Upper lobe of left lung (tissue), 6 donors: Measurements from ENCODE around the gene RBKS. TPM values are rescaled to one million over a fixed set of nuclear protein-coding genes. Genes with fewer than 3 reads are reported as not detected.

Experiments used
- ATAC-seq, 2 donors: fragments of 200-7000 bp; cut with Tn5 transposase; one replicate each; pipeline ENCODE4 v1.9.1; 2022; ENCODE audit warnings: mild to moderate bottlenecking in 2 of 2, moderate library complexity in 2 of 2; ENCODE audit not compliant: low FRiP score in 2 of 2
- DNase-seq, 2 donors: peaks; one replicate each; pipeline ENCODE4 v3.0.0-alpha.2; 2019 to 2020
- H3K27ac ChIP-seq, 4 donors: fragments of 200-600 bp; sonication (generic); one replicate each; pipeline ENCODE4 v1.5.1; 2016 to 2019
- H3K27me3 ChIP-seq, 4 donors: fragments of 200-600 bp; sonication (generic); one replicate each; pipeline ENCODE4 v1.5.1; 2017 to 2019
- H3K36me3 ChIP-seq, 4 donors: fragments of 200-600 bp; sonication (generic); one replicate each; pipeline ENCODE4 v1.5.1; 2016 to 2019
- H3K4me1 ChIP-seq, 4 donors: fragments of 200-600 bp; sonication (generic); one replicate each; pipeline ENCODE4 v1.5.1; 2018 to 2019
- H3K4me3 ChIP-seq, 4 donors: fragments of 200-600 bp; sonication (generic); one replicate each; pipeline ENCODE4 v1.5.1; 2017 to 2019; ENCODE audit warnings: mild to moderate bottlenecking in 2 of 4, moderate library complexity in 1 of 4
- H3K9me3 ChIP-seq, 4 donors: fragments of 200-600 bp; sonication (generic); one replicate each; pipeline ENCODE4 v1.5.1; 2018 to 2019
- EP300 ChIP-seq, 4 donors: sonication (generic); formaldehyde crosslinking; IDR thresholded peaks; one replicate each; pipeline ENCODE4 v1.5.1; 2017; ENCODE audit warnings: antibody characterized with exemption in 4 of 4, control low read depth in 2 of 4
- POLR2A ChIP-seq, 4 donors: fragments of 450-650 bp; IDR thresholded peaks; one replicate each; pipeline ENCODE4 v1.5.1; 2016 to 2017; ENCODE audit warnings: antibody characterized with exemption in 4 of 4, mild to moderate bottlenecking in 2 of 4
- POLR2AphosphoS5 ChIP-seq, 2 donors: sonication (generic); formaldehyde crosslinking; IDR thresholded peaks; one replicate each; pipeline ENCODE4 v1.5.1; 2017; ENCODE audit warnings: antibody characterized with exemption in 2 of 2
- WGBS, 2 donors: methylation state at CpG; one replicate each; pipeline ENCODE4 v1.1.5; 2017 to 2018; 5-methylcytosine and 5-hydroxymethylcytosine counted together
- total RNA-seq, 6 donors: library from RNA; depleted of rRNA in 4 of 6; stranded (reverse); fragments of >200 nt in 4 of 6; gene quantifications; one replicate each; pipeline versions ENCODE4 v1.1.0 to v1.2.1, GENCODE V29; 2016 to 2021
- TF ChIP-seq, protein P1 (sequence below), 6 experiments: fragments of 450-650 bp in 4 of 6; fragments of 200-600 bp in 2 of 6; sonication (generic) in 2 of 6; IDR thresholded peaks; one replicate each; pipeline ENCODE4 v1.5.1; 2016 to 2019; ENCODE audit warnings: antibody characterized with exemption in 6 of 6
- donor health status: DM: no; HTN: no; CAD: no; lungs with moderate emphysema.
- donor health status: DM: no; HTN: yes; CAD: no; lungs with severe emphysema.

RBKS gene
- total RNA-seq, 6 donors from 2014 or later: 2.9 to 5.4 (median 3.2) TPM

DNA sequence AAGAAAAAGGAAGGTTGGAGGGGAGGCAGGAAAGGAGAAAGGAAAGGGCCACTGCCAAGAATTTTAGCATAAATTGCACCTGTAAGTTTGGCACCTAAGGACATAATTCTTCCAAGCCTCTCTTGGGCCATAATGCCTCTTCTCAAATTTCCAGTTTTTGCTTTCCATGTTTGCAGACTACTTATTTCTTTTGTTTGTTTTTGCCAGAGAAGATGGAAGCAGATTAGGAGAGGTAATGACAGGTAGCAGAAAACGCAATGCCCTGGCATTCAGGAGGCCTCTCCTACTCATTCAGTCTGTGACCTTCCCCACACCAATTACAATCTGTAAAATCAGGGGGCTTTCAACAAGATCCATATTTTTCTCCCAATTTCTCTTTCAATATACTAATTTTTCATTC, 61.9 kb downstream of the RBKS start:
- no peak for TF ChIP-seq EP300 (IDR thresholded peaks at IDR 0.05)
- no peak for TF ChIP-seq POLR2A (IDR thresholded peaks at IDR 0.05)
- TF ChIP-seq, protein P1, sequence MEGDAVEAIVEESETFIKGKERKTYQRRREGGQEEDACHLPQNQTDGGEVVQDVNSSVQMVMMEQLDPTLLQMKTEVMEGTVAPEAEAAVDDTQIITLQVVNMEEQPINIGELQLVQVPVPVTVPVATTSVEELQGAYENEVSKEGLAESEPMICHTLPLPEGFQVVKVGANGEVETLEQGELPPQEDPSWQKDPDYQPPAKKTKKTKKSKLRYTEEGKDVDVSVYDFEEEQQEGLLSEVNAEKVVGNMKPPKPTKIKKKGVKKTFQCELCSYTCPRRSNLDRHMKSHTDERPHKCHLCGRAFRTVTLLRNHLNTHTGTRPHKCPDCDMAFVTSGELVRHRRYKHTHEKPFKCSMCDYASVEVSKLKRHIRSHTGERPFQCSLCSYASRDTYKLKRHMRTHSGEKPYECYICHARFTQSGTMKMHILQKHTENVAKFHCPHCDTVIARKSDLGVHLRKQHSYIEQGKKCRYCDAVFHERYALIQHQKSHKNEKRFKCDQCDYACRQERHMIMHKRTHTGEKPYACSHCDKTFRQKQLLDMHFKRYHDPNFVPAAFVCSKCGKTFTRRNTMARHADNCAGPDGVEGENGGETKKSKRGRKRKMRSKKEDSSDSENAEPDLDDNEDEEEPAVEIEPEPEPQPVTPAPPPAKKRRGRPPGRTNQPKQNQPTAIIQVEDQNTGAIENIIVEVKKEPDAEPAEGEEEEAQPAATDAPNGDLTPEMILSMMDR (IDR thresholded peaks at IDR 0.05): no peak
- no peak for TF ChIP-seq POLR2AphosphoS5 (IDR thresholded peaks at IDR 0.05)
- H3K9me3 ChIP-seq: peaks cover 0 to 5% (median 2%) of the 10 kb centered on the region in 4 donors
- no peak overlapping the region for H3K4me3 ChIP-seq
- H3K4me1 ChIP-seq: peaks cover 0 to 5% (median 2%) of the 10 kb centered on the region in 4 donors
- no peak for DNase-seq
- no peaks in the 10 kb centered on the region for H3K27me3 ChIP-seq
- H3K36me3 ChIP-seq: no peaks in the 10 kb centered on the region
- 67 to 72% methylated on average over 1 of the region's 1 CpG for WGBS, 2 donors
- H3K27ac ChIP-seq: no peak overlapping the region
- ATAC-seq: no peak

- DNase-seq (no peak), ATAC-seq (no peak)
- Histone ChIP-seq H3K27me3 (no peaks in the 10 kb centered on the region), H3K36me3 (no peaks in the 10 kb centered on the region), H3K4me3 (no peak overlapping the region), H3K9me3 (peaks cover 0 to 5% (median 2%) of the 10 kb centered on the region in 4 donors), H3K27ac (no peak overlapping the region), H3K4me1 (peaks cover 0 to 10% (median 0%) of the 10 kb centered on the region in 4 donors)
- WGBS, 2 donors: 100% methylated on average over 1 of the region's 1 CpG
- TF ChIP-seq, protein P1 (IDR thresholded peaks at IDR 0.05): no peak
- no peak for TF ChIP-seq POLR2A (IDR thresholded peaks at IDR 0.05)
- TF ChIP-seq EP300 (IDR thresholded peaks at IDR 0.05): no peak
- TF ChIP-seq POLR2AphosphoS5 (IDR thresholded peaks at IDR 0.05): no peak
These were observed 65.8 kb downstream of the RBKS start for GRCh38 chr2:27824401-27824800.

GRCh38 chr2:27823569-27823968, 66.6 kb downstream of the RBKS start:
- 84 to 85% methylated on average over 5 of the region's 5 CpGs for WGBS, 2 donors
- TF ChIP-seq POLR2A (IDR thresholded peaks at IDR 0.05): no peak
- TF ChIP-seq POLR2AphosphoS5 (IDR thresholded peaks at IDR 0.05): no peak
- no peak for TF ChIP-seq EP300 (IDR thresholded peaks at IDR 0.05)
- TF ChIP-seq, protein P1 (IDR thresholded peaks at IDR 0.05): no peak

GRCh38 chr2:27823135-27823534, 67.1 kb downstream of the RBKS start:
- Histone ChIP-seq H3K4me1 (peaks cover 0 to 10% (median 0%) of the 10 kb centered on the region in 4 donors), H3K9me3 (peaks cover 0 to 5% (median 2%) of the 10 kb centered on the region in 4 donors), H3K36me3 (no peaks in the 10 kb centered on the region), H3K27me3 (no peaks in the 10 kb centered on the region), H3K27ac (peak overlapping the region in 1 of 4 donors; percentile 29), H3K4me3 (no peak overlapping the region)
- 80 to 91% methylated on average over 5 of the region's 5 CpGs for WGBS, 2 donors
- no peak for DNase-seq
- no peak for ATAC-seq
- TF ChIP-seq, protein P1 (IDR thresholded peaks at IDR 0.05): no peak
- no peak for TF ChIP-seq POLR2A (IDR thresholded peaks at IDR 0.05)

More at GRCh38 chr2:27823569-27823968, 66.6 kb downstream of the RBKS start:
- H3K36me3 ChIP-seq: no peaks in the 10 kb centered on the region
- ATAC-seq (no peak), DNase-seq (no peak)
- no peak overlapping the region for H3K27ac ChIP-seq
- H3K9me3 ChIP-seq: peaks cover 0 to 5% (median 2%) of the 10 kb centered on the region in 4 donors
- H3K27me3 ChIP-seq: no peaks in the 10 kb centered on the region
- H3K4me1 ChIP-seq: peaks cover 0 to 10% (median 0%) of the 10 kb centered on the region in 4 donors
- no peak overlapping the region for H3K4me3 ChIP-seq

GRCh38 chr2:27822049-27822448, 68.1 kb downstream of the RBKS start:
- Histone ChIP-seq H3K9me3 (peaks cover 0 to 5% (median 2%) of the 10 kb centered on the region in 4 donors), H3K36me3 (no peaks in the 10 kb centered on the region), H3K4me1 (peaks cover 0 to 10% (median 0%) of the 10 kb centered on the region in 4 donors), H3K27ac (peak overlapping the region in 3 of 4 donors; percentile 29 to 66 (median 51)), H3K4me3 (no peak overlapping the region), H3K27me3 (no peaks in the 10 kb centered on the region)
- TF ChIP-seq EP300 (IDR thresholded peaks at IDR 0.05): peak in 2 of 4 donors; percentile 26 to 86
- TF ChIP-seq, protein P1 (IDR thresholded peaks at IDR 0.05): no peak
- peak in 1 of 4 donors; percentile 23 for TF ChIP-seq POLR2A (IDR thresholded peaks at IDR 0.05)
- peak; percentile 32 to 44 for TF ChIP-seq POLR2AphosphoS5 (IDR thresholded peaks at IDR 0.05)
- DNase-seq (peak in 1 of 2 donors; percentile 66), ATAC-seq (peak in 1 of 2 donors; percentile 73)
- 61 to 75% methylated on average over 1 of the region's 1 CpG for WGBS, 2 donors
